H1 (cell line): ENCODE measurements around the gene CFAP141. TPM values are rescaled to one million over a fixed set of nuclear protein-coding genes. Genes with fewer than 3 reads are reported as not detected.

Experiments
- CHD1 ChIP-seq: IDR thresholded peaks from 2 replicates; pipeline ENCODE4 v1.6.1; 2012; ENCODE audit warnings: low read depth, low read length, improper control_type of control experiment
- KDM1A ChIP-seq: fragments of 200-600, 300-600 bp; sonication (generic); IDR thresholded peaks from 2 replicates; pipeline ENCODE4 v1.7.1; 2016; ENCODE audit warnings: mild to moderate bottlenecking, low read length, borderline replicate concordance
- polyA plus RNA-seq, 7 experiments: library from polyadenylated mRNA; depleted of rRNA in 3 of 7; stranded (reverse) in 5 of 7; unstranded in 2 of 7; fragments of >200 nt in 5 of 7; fragments of 200-250 nt in 2 of 7; gene quantifications; 1 replicate in 5 of 7; 2 replicates in 1 of 7; 4 replicates in 1 of 7; pipeline versions ENCODE4 v1.2.1 to v1.2.3, GENCODE V29; 2011 to 2013; ENCODE audit warnings: missing spikeins in 2 of 7, mixed read lengths in 2 of 7
- total RNA-seq: library from RNA; stranded (reverse); fragmentation: NEBNext Ultra II Directional; extraction: Animal tissue kit (Norgen Biotek cat#: 25700); gene quantifications from 2 replicates; pipeline ENCODE4 v1.2.1, GENCODE V29; 2021
- TF ChIP-seq, protein P1 (sequence below), 3 experiments: IDR thresholded peaks; 1 replicate in 2 of 3; 2 replicates in 1 of 3; pipeline versions ENCODE4 v1.5.1 to v1.6.1; 2011; ENCODE audit warnings: low read length in 3 of 3, mild to moderate bottlenecking in 3 of 3, inconsistent platforms in 2 of 3, low read depth in 1 of 3, moderate library complexity in 1 of 3; ENCODE audit not compliant: insufficient read depth in 1 of 3; ENCODE audit errors: control extremely low read depth in 1 of 3

CFAP141 gene
- total and polyA plus RNA-seq, 2 of the 8 experiments (the other 6 are each of a cell fraction or from before 2014, with no cell fraction given): not detected

DNA sequence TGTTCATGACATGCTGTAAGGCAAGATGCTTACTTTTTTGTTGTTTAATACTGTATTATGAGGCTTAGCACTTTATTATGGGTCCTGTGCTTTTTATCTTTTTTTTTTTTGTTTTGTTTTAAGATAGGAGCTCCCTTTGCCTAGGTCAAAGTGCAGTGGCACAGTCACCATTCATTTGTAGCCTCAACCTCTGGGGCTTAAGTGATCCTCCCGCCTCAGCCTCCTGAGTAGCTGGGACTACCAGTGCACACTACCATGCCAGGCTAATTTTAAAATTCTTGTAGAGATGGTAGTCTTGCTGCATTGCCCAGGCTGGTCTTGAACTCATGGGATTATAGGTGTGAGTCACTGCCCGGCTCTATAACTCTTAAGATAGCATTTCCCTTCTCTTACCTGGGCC is 19.2 kb upstream of the CFAP141 start (continued):
- TF ChIP-seq, protein P1, sequence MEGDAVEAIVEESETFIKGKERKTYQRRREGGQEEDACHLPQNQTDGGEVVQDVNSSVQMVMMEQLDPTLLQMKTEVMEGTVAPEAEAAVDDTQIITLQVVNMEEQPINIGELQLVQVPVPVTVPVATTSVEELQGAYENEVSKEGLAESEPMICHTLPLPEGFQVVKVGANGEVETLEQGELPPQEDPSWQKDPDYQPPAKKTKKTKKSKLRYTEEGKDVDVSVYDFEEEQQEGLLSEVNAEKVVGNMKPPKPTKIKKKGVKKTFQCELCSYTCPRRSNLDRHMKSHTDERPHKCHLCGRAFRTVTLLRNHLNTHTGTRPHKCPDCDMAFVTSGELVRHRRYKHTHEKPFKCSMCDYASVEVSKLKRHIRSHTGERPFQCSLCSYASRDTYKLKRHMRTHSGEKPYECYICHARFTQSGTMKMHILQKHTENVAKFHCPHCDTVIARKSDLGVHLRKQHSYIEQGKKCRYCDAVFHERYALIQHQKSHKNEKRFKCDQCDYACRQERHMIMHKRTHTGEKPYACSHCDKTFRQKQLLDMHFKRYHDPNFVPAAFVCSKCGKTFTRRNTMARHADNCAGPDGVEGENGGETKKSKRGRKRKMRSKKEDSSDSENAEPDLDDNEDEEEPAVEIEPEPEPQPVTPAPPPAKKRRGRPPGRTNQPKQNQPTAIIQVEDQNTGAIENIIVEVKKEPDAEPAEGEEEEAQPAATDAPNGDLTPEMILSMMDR (IDR thresholded peaks at IDR 0.05; ENCODE audit: control extremely low read depth in 1 of 3, insufficient read depth in 1 of 3, low read depth in 1 of 3, low read length in 3 of 3): no peak
- TF ChIP-seq CHD1 (no peak), KDM1A (no peak)
- TF ChIP-seq, all 59 proteins: peak for 0
